Stimulated activated CD8-positive, alpha-beta memory T cell treated with anti-CD3 and anti-CD28 coated beads, Interleukin-4, amount 100 ng/mL, for 4 hours (primary cell): ENCODE measurements around the gene USB1.

Source experiments
- DNase-seq, 2 donors: peaks; one replicate each; pipeline ENCODE4 v3.0.0-alpha.2; 2020; ENCODE audit warnings: low read depth in 2 of 2, low spot score in 1 of 2

USB1 gene, protein sequence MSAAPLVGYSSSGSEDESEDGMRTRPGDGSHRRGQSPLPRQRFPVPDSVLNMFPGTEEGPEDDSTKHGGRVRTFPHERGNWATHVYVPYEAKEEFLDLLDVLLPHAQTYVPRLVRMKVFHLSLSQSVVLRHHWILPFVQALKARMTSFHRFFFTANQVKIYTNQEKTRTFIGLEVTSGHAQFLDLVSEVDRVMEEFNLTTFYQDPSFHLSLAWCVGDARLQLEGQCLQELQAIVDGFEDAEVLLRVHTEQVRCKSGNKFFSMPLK

DNA sequence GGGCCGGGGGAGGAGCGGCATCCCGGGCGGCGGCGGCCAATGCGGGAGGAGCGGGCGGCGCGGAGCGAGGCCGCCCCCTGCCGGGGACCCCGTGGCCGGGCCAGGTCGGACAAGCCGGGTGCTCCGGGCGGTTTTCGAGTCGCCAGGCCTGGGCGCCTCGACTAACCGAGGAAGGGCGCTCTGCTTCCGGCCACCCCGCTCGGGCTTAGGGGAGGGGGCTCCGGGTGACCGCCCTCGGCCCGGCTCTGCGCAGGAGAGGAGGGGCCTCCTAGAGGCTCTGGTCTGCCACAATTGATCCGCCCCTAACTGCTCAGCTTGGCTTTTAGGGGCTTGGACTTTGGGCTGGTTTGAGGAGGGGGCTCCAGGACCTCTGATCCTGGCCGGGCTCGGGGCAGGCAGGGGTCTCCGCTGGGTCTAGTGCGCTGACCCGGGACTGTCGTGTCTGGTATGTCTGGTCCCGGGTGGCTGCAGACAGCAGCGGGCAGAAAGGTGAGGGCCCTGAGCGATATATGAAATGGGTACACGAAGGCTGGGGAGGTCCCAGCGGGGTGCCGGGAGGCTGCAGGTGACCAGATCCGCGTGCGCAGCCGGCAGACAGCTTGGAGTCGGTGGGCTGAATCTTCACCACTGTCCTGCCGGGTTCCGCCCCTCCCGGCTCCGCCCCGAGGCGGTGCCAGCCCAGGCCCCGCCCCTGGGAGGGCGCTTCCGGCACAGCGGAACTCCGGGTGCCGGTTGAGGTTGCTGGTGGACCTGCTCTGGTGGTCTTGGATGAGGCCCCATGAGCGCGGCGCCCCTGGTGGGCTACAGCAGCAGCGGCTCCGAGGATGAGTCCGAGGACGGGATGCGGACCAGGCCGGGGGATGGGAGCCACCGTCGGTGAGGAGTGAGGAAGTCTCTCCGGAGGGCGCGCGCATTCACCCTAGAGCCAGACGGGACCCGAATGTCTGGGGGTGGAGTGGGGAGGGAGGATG lies at the start of gene USB1:
USB1 (plus strand) TSS at position 702 of the 971 bp plus-strand sequence; CDS start at position 779, 77 bp downstream.
- peak; percentile 53 to 67 for DNase-seq

- DNase-seq = no peak
Observed at GRCh38 chr16:57952909-57953308, 48.3 kb upstream of the USB1 start.

DNA sequence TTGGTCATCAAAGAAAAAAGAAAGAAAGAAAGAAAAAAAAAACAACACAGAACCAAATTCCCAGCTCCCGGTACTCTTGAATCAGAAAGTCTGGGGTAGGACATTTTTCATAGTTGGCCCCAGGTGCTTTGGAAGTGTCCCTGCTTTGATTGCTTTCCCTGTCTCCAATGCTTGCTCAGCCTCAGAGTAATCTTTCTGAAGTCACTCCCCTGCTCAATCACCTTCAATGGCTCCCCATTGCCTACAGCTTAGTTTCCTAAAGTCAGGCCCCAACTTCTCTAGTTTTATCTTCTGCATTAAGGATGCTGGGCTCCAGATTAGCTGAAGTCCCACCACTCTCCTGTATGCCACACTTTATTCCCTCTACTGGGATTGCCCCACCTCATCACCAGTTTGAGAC lies 47.4 kb upstream of the USB1 start:
- DNase-seq = no peak

DNA sequence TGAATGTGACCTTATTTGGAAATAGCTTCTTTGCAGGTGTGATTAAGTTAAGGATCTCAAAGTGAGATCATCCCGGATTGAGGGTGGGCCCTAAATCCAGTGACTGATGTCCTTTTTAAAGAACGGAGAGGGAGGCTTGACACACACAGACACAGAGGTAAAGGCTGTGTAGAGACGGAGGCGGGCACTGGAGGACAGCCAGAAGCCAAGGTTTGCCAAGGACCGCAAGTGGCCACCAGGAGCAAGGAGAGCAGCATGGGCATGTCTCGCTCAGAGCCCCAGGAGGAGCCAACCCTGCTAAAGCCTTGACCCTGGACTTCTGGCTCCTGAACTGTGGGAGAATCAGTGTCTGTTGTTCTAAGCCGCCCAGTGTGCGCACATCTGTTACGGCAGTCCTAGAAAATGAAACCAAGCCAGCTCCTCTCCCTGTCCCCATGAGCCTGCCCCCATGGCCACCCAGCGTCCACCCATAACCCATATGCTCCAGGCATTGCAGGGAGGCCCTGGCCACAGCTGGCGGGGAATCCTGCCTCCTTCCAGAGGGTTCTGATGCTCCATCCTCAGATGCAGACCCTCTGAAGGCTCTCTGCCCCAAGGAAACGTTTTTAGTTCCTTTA lies 45.5 kb upstream of the USB1 start:
- no peak for DNase-seq

DNA sequence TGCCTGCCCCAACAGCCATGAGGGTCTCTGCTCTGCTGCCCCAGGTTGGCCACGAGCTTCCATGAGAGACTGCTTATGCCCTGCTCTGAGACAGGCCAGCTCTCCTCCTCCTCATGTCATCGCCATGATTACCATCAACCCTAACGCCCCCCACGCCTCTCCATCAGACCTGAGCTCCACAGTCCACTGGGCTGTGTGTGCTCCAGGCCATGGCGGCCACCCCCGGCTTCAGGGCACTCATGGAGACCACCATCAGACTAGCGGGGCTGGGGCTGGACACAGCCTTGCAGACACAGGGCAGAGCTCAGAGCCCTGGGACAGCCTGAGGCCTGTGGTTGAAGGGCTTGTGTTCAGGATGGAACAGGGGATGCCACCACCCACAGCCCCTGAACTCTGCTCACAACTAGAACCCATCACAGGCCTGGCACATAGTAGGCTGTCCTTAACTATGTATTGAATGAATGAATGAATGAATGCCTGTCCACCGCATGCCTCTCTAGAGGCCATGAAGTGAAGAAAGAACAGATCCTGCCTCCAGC lies 44.9 kb upstream of the USB1 start:
- no peak for DNase-seq

DNA sequence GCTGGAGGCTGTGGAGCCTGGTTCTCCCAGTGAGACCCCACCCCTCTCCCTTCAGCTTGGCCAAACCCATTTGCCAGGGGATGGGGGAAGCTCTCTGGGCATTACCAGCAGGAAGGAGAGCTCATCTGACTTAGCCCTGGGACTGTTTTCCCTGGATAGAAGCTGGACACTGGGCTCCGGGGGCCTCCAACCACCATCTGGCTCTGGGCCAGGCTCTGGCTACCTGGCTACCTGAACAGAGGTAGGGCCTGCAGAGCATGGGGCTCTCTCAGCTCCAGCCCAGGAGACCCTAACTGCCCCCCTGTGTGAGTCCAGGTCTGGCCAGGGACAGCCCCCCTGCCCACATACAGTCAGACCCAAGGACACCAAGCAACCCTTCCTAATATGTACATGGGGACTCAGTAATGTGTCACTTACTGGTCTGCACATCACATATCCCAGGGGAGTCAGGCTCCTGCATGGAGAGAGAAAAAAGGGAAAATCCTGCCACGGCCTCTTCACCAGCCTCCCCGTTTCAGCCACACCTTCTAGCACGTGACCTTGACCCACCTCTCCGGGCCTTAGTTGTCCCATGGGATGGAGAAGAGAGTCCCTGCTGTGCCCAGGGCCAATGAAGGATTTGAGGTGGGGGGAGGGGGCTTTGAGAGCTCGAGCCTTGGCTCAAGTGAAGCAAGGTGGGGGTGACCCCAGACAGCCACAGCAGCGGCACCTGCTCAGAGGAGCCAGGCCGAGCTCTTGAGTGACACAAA lies 44.1 kb upstream of the USB1 start:
- DNase-seq = no peak

DNA sequence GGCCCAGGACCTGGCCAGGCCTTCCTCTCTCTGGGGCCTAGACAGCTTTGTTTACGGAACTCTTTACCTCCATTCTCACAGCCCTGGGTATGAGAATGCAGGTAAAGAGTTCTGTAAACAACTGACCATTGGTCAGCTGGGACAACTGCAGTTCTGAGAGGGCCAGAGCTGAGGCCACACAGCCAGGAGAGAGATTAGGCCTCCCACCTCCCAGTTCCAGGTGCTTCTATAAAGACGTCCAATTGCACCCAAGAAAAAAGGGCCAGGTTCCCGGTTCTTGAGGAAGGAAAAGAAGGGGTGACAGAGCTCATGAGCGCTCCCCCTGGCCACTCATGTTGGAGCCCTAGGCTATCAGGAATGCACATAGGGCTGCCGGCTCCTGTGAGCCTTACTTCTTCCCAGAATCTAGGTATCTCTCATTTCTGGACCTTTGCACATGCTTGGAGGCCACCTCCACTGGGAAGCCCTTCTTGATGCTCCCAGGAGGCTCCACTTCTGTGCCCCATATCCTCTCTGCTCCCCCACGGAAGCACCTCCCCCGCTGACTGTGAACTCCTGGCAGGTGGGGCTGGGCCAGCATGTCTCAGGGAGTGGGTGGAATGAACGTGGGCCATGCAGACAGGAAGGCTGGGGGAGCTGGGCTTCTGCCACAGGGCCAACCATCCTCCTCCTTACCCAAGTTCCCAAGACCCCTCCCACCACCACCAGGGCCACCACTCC lies 43.4 kb upstream of the USB1 start:
- DNase-seq = no peak

DNA sequence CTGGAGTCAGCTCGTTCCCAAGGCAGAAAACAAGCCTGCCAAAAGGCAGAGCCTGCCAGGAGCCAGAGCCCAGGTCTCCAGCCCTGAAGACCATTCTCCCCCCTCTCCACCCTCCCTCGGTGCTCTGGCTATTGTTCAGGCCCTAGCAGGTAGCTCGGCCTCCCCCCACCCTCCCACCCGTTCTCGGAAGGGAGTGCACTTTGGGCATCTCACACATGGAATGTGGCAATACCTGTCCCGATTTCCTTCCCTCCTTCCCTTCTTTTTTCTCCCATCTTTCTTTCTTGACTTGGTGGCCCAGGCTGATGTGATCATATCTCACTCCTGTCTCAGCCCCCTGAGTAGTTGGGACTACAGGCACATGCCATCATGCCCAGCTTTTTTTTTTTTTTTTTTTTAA lies 42.7 kb upstream of the USB1 start:
- no peak for DNase-seq

GRCh38 chr16:57959121-57959520 lies 42.1 kb upstream of the USB1 start:
- DNase-seq = no peak

- no peak for DNase-seq
Observed at GRCh38 chr16:57959804-57960203, 41.4 kb upstream of the USB1 start.

GRCh38 chr16:57960310-57960709 lies 40.9 kb upstream of the USB1 start:
- DNase-seq = no peak

- DNase-seq = no peak
Observed at GRCh38 chr16:57960826-57961472, 40.3 kb upstream of the USB1 start.

DNA sequence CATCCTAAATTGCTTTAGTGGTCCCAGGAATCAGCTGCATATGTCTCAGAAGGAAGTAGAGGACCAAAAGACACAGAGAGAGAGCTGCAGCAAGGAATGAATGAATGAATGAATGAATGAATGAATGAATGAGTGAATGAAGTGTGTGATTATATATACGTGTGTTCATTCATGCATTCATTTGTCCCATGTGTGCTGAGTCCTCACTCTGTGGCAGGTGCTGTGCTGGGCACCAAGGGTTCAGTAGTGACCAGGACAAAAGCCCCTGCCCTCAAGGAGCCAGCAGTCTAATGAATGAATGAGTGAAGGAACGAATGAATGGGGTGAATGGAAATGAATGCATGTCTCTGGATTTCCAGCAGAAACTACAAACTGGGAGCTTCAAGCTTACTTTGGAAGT lies 39.7 kb upstream of the USB1 start:
- DNase-seq = no peak

DNA sequence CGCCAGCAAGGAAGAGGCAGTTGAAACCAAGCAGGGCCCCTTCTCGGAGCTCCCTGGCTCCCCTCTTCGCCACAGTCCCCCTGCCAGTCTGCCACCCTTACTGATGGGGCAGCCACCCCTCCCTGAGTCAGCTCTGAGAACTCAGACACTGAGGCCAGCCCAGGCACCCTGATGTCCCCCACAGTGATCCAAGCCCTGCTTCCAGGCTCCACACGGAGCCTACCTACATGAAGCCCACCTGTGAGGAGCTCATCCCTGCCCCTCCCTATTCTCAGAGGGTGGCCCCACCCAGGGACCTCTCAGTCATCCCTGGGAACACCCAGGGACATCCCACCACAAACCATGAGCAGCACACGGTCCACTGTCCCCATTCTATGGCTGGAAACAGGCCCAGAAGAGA lies 39.2 kb upstream of the USB1 start:
- no peak for DNase-seq

GRCh38 chr16:57962756-57963155 lies 38.5 kb upstream of the USB1 start:
- DNase-seq = no peak

- no peak for DNase-seq
Observed at GRCh38 chr16:57964157-57964700, 37.0 kb upstream of the USB1 start.

GRCh38 chr16:57966204-57966771 lies 34.9 kb upstream of the USB1 start:
- DNase-seq = no peak

- DNase-seq = no peak
Observed at GRCh38 chr16:57966986-57967385, 34.2 kb upstream of the USB1 start.

DNA sequence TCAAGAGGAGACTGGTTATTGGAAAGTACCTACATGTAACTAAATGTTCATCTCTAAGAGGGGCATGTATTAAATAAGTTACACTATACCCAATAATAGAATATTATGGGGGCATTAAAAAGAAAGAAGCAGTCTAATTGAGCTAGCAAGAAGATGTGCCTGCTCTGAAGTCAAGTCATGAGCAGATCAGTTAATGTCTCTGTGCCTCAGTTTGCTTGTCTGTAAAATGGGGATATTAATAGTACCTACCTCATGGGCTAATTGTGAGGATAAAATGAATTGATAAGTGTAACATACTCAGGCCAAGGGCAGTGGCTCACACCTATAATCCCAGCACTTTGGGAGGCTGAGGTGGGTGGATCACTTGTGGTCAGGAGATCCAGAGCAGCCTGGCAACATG lies 33.3 kb upstream of the USB1 start:
- DNase-seq = no peak
